NCI-H510A (cell line): ENCODE results near the gene NDUFA11.

Experiments used
- DNase-seq: peaks from one replicate; lab custom pipeline; 2025; lab: John Stamatoyannopoulos, UW

Gene NDUFA11

GRCh38 chr19:5932609-5933262 lies 29.1 kb upstream of the NDUFA11 start:
- DNase-seq, result no peak

GRCh38 chr19:5932146-5932545 lies 28.6 kb upstream of the NDUFA11 start:
- DNase-seq, result no peak

- DNase-seq, result no peak
Observed at GRCh38 chr19:5931251-5931650, 27.7 kb upstream of the NDUFA11 start.

GRCh38 chr19:5929625-5930024 lies 26.0 kb upstream of the NDUFA11 start:
- no peak for DNase-seq

GRCh38 chr19:5929179-5929578 lies 25.6 kb upstream of the NDUFA11 start:
- no peak for DNase-seq

GRCh38 chr19:5927441-5927821 lies 23.8 kb upstream of the NDUFA11 start:
- no peak for DNase-seq

GRCh38 chr19:5926641-5927440 lies 23.3 kb upstream of the NDUFA11 start:
- DNase-seq, result no peak

GRCh38 chr19:5925830-5926427 lies 22.3 kb upstream of the NDUFA11 start:
- DNase-seq, result no peak

GRCh38 chr19:5923356-5923755 lies 19.8 kb upstream of the NDUFA11 start:
- DNase-seq, result no peak

GRCh38 chr19:5922161-5922545 lies 18.6 kb upstream of the NDUFA11 start:
- DNase-seq, result no peak

- no peak for DNase-seq
Observed at GRCh38 chr19:5921516-5922160, 18.0 kb upstream of the NDUFA11 start.

GRCh38 chr19:5918463-5919079 lies 15.0 kb upstream of the NDUFA11 start:
- DNase-seq, result no peak

GRCh38 chr19:5917431-5918107 lies 14.0 kb upstream of the NDUFA11 start:
- no peak for DNase-seq

GRCh38 chr19:5916181-5916708 lies 12.7 kb upstream of the NDUFA11 start:
- no peak for DNase-seq

- no peak for DNase-seq
Observed at GRCh38 chr19:5915782-5916165, 12.2 kb upstream of the NDUFA11 start.

GRCh38 chr19:5914946-5915781 lies 11.6 kb upstream of the NDUFA11 start:
- no peak for DNase-seq

GRCh38 chr19:5914358-5914774 lies 10.8 kb upstream of the NDUFA11 start:
- no peak for DNase-seq

GRCh38 chr19:5913739-5914357 lies 10.3 kb upstream of the NDUFA11 start, which contains the start of gene CAPS:
Gene CAPS, plus strand, starts transcription at chr19:5914254. Its CDS starts 153 bp downstream, at chr19:5914407.
- DNase-seq, result no peak

- no peak for DNase-seq
Observed at GRCh38 chr19:5911366-5911765, 7.8 kb upstream of the NDUFA11 start.

GRCh38 chr19:5910638-5910907 lies 7.0 kb upstream of the NDUFA11 start:
- no peak for DNase-seq
